Stomach (tissue), 4 donors: ENCODE data around the gene SMC1A.
"Not testable (repeated sequence)": the region's sequence is repeated elsewhere in the genome, so short reads cannot be mapped to it uniquely, and the experiment has no call there.

ENCODE experiments used
- EP300 ChIP-seq: sonication (generic); formaldehyde crosslinking; IDR thresholded peaks from one replicate; pipeline ENCODE4 v1.6.1; 2017; ENCODE audit warnings: antibody characterized with exemption
- POLR2A ChIP-seq, 4 donors: fragments of 450-650 bp; IDR thresholded peaks; one replicate each; pipeline ENCODE4 v1.6.1; 2016; ENCODE audit warnings: antibody characterized with exemption in 4 of 4, control low read depth in 2 of 4, mild to moderate bottlenecking in 1 of 4, moderate library complexity in 1 of 4
- POLR2AphosphoS5 ChIP-seq, 3 donors: sonication (generic); formaldehyde crosslinking; IDR thresholded peaks; one replicate each; pipeline ENCODE4 v1.6.1; 2016; ENCODE audit warnings: antibody characterized with exemption in 3 of 3
- TF ChIP-seq, protein P1 (sequence below), 7 experiments: fragments of 450-650 bp in 4 of 7; fragments of 200-600 bp in 3 of 7; sonication (generic) in 3 of 7; IDR thresholded peaks; one replicate each; pipeline ENCODE4 v1.5.1; 2016 to 2019; ENCODE audit warnings: antibody characterized with exemption in 7 of 7, control low read depth in 2 of 7, mild to moderate bottlenecking in 1 of 7

DNA sequence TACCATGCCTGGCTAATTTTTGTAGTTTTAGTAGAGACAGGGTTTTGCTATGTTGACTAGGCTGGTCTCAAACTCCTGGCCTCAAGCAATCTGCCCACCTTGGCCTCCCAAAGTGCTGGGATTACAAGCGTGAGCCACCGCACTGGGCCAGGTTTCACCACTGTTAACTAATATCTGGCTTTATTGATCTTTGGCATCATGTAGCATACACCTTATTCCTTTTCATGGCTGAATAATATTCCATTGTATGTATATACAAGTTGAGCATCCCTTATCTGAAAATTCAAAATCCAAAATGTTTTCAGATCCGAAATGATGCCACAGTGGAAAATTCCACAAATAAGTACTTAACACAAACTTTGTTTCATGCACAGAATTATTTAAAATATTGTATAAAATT lies 46.2 kb upstream of the SMC1A start:
- TF ChIP-seq, protein P1, sequence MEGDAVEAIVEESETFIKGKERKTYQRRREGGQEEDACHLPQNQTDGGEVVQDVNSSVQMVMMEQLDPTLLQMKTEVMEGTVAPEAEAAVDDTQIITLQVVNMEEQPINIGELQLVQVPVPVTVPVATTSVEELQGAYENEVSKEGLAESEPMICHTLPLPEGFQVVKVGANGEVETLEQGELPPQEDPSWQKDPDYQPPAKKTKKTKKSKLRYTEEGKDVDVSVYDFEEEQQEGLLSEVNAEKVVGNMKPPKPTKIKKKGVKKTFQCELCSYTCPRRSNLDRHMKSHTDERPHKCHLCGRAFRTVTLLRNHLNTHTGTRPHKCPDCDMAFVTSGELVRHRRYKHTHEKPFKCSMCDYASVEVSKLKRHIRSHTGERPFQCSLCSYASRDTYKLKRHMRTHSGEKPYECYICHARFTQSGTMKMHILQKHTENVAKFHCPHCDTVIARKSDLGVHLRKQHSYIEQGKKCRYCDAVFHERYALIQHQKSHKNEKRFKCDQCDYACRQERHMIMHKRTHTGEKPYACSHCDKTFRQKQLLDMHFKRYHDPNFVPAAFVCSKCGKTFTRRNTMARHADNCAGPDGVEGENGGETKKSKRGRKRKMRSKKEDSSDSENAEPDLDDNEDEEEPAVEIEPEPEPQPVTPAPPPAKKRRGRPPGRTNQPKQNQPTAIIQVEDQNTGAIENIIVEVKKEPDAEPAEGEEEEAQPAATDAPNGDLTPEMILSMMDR (IDR thresholded peaks at IDR 0.05), result not testable (repeated sequence)
- TF ChIP-seq POLR2A (IDR thresholded peaks at IDR 0.05); EP300; POLR2AphosphoS5 (IDR thresholded peaks at IDR 0.05): not testable (repeated sequence)
